H9 (cell line): ENCODE measurements around the gene TRMU. TPM values are rescaled to one million over a fixed set of nuclear protein-coding genes. Genes with fewer than 3 reads are reported as not detected.

Experiments
- DNase-seq: peaks from one replicate; pipeline ENCODE4 v3.0.0-alpha.2; 2017
- H2AFZ ChIP-seq: one replicate; pipeline ENCODE4 v1.6.1; 2013; ENCODE audit warnings: mild to moderate bottlenecking, low read length, control low read depth, moderate library complexity
- H2AK5ac ChIP-seq: 2 replicates; pipeline ENCODE4 v1.6.1; 2013; ENCODE audit warnings: low read length, control low read depth, mixed read lengths; ENCODE audit not compliant: insufficient read length
- H2BK120ac ChIP-seq: one replicate; pipeline ENCODE4 v1.6.1; 2013; ENCODE audit warnings: low read depth, mild to moderate bottlenecking, low read length, control low read depth, inconsistent platforms; ENCODE audit not compliant: poor library complexity, severe bottlenecking
- H2BK12ac ChIP-seq: 2 replicates; pipeline ENCODE4 v1.6.1; 2013; ENCODE audit warnings: low read length, control low read depth, mixed read lengths, low read depth; ENCODE audit not compliant: insufficient read length
- H2BK15ac ChIP-seq: 2 replicates; pipeline ENCODE4 v1.6.1; 2013; ENCODE audit warnings: low read depth, low read length, control low read depth
- H2BK20ac ChIP-seq: one replicate; pipeline ENCODE4 v1.6.1; 2013; ENCODE audit warnings: low read depth, mild to moderate bottlenecking, low read length, control low read depth, inconsistent platforms; ENCODE audit not compliant: poor library complexity, severe bottlenecking
- H2BK5ac ChIP-seq: 2 replicates; pipeline ENCODE4 v1.6.1; 2013; ENCODE audit warnings: low read length, control low read depth, mixed read lengths; ENCODE audit not compliant: insufficient read length
- H3K14ac ChIP-seq: 2 replicates; pipeline ENCODE4 v1.6.1; 2013; ENCODE audit warnings: low read length, control low read depth; ENCODE audit not compliant: insufficient read depth
- H3K18ac ChIP-seq: 2 replicates; pipeline ENCODE4 v1.6.1; 2013; ENCODE audit warnings: low read depth, mild to moderate bottlenecking, mixed read lengths, low read length, control low read depth; ENCODE audit not compliant: insufficient read length
- H3K23ac ChIP-seq: 2 replicates; pipeline ENCODE4 v1.6.1; 2013; ENCODE audit warnings: low read length, control low read depth, mixed read lengths, low read depth; ENCODE audit not compliant: insufficient read length
- H3K23me2 ChIP-seq: 2 replicates; pipeline ENCODE4 v1.6.1; 2013; ENCODE audit warnings: low read depth, mild to moderate bottlenecking, mixed read lengths, low read length, control low read depth; ENCODE audit not compliant: insufficient read length, poor library complexity, severe bottlenecking
- H3K27ac ChIP-seq: 2 replicates; pipeline ENCODE4 v1.5.1; 2013; ENCODE audit warnings: low read length, control low read depth, mixed read lengths, low read depth; ENCODE audit not compliant: insufficient read length
- H3K27me3 ChIP-seq: 2 replicates; pipeline ENCODE4 v1.6.1; 2013; ENCODE audit warnings: low read length, control low read depth, inconsistent platforms; ENCODE audit not compliant: insufficient read depth
- H3K4ac ChIP-seq: 2 replicates; pipeline ENCODE4 v1.6.1; 2013; ENCODE audit warnings: low read depth, mild to moderate bottlenecking, control low read depth, inconsistent platforms, low read length, moderate library complexity
- H3K4me1 ChIP-seq: 2 replicates; pipeline ENCODE4 v1.6.1; 2013; ENCODE audit warnings: low read length, control low read depth, inconsistent platforms; ENCODE audit not compliant: insufficient read depth
- H3K4me2 ChIP-seq: 2 replicates; pipeline ENCODE4 v1.6.1; 2013; ENCODE audit warnings: low read length, control low read depth, mixed read lengths; ENCODE audit not compliant: insufficient read length, insufficient read depth
- H3K56ac ChIP-seq: 2 replicates; pipeline ENCODE4 v1.6.1; 2013; ENCODE audit warnings: low read depth, mild to moderate bottlenecking, mixed read lengths, low read length, control low read depth; ENCODE audit not compliant: insufficient read length
- H3K79me1 ChIP-seq: 2 replicates; pipeline ENCODE4 v1.6.1; 2013; ENCODE audit warnings: low read depth, mild to moderate bottlenecking, moderate library complexity, low read length, control low read depth, inconsistent platforms; ENCODE audit not compliant: insufficient read depth, poor library complexity, severe bottlenecking
- H3K79me2 ChIP-seq: 2 replicates; pipeline ENCODE4 v1.6.1; 2013; ENCODE audit warnings: low read length, control low read depth, inconsistent platforms; ENCODE audit not compliant: insufficient read depth
- H3K9ac ChIP-seq: 2 replicates; pipeline ENCODE4 v1.6.1; 2013; ENCODE audit warnings: low read length, control low read depth, mixed read lengths; ENCODE audit not compliant: insufficient read length; ENCODE audit errors: extremely low read depth
- H3K9me3 ChIP-seq: one replicate; pipeline ENCODE4 v1.6.1; 2013; ENCODE audit warnings: low read depth, low read length, inconsistent platforms; ENCODE audit not compliant: control insufficient read depth
- H3T11ph ChIP-seq: one replicate; pipeline ENCODE4 v1.6.1; 2013; ENCODE audit warnings: mild to moderate bottlenecking, low read length, control low read depth, inconsistent platforms
- H4K20me1 ChIP-seq: one replicate; pipeline ENCODE4 v1.6.1; 2013; ENCODE audit not compliant: control insufficient read depth, insufficient read length, insufficient read depth
- H4K5ac ChIP-seq: 2 replicates; pipeline ENCODE4 v1.6.1; 2013; ENCODE audit warnings: low read depth, mild to moderate bottlenecking, mixed read lengths, low read length, control low read depth; ENCODE audit not compliant: insufficient read length
- H4K8ac ChIP-seq: replicated peaks from 2 replicates; pipeline ENCODE4 v1.6.1; 2013; ENCODE audit warnings: low read length, control low read depth, mixed read lengths, low read depth; ENCODE audit not compliant: insufficient read length
- H4K91ac ChIP-seq: 2 replicates; pipeline ENCODE4 v1.6.1; 2013; ENCODE audit warnings: low read depth, mild to moderate bottlenecking, moderate library complexity, mixed read lengths, low read length, control low read depth; ENCODE audit not compliant: insufficient read length
- H3K27ac Mint-ChIP-seq, 3 experiments: 2 replicates in 2 of 3; 3 replicates in 1 of 3; pipeline ENCODE4 v1.8.0; 2020 to 2021; ENCODE audit warnings: mixed read lengths in 3 of 3, mild to moderate bottlenecking in 1 of 3, moderate library complexity in 1 of 3
- H3K27me3 Mint-ChIP-seq: 2 replicates; pipeline ENCODE4 v1.8.0; 2021; ENCODE audit warnings: low read depth, mild to moderate bottlenecking, moderate library complexity, mixed read lengths
- H3K36me3 Mint-ChIP-seq, 3 experiments: 2 replicates in 2 of 3; 3 replicates in 1 of 3; pipeline ENCODE4 v1.8.0; 2020 to 2021; ENCODE audit warnings: low read depth in 3 of 3, mixed read lengths in 3 of 3; ENCODE audit not compliant: insufficient read depth in 1 of 3
- H3K4me1 Mint-ChIP-seq, 2 experiments: 2 replicates each; pipeline ENCODE4 v1.8.0; 2020; ENCODE audit warnings: mixed read lengths in 2 of 2
- H3K4me3 Mint-ChIP-seq, 2 experiments: 2 replicates in 1 of 2; 3 replicates in 1 of 2; pipeline ENCODE4 v1.8.0; 2020 to 2021; ENCODE audit warnings: mild to moderate bottlenecking in 2 of 2, mixed read lengths in 2 of 2, moderate library complexity in 1 of 2
- H3K9me3 Mint-ChIP-seq, 2 experiments: 2 replicates in 1 of 2; 3 replicates in 1 of 2; pipeline ENCODE4 v1.8.0; 2020; ENCODE audit warnings: mild to moderate bottlenecking in 2 of 2, mixed read lengths in 2 of 2, moderate library complexity in 1 of 2
- WGBS: extraction: QIAGEN DNeasy Blood & Tissue Kit; methylation state at CpG from one replicate; pipeline ENCODE4 v1.1.7; 2013; ENCODE audit warnings: missing lambda C conversion rate, low lambda C conversion rate, mixed read lengths; ENCODE audit not compliant: insufficient read length; ENCODE audit errors: extremely low coverage; 5-methylcytosine and 5-hydroxymethylcytosine counted together
- total RNA-seq: library from RNA; stranded (reverse); gene quantifications from 2 replicates; pipeline ENCODE4 v1.2.1, GENCODE V29; 2021
- TF ChIP-seq, protein P1 (sequence below): fragments of 200-600 bp; sonication (generic); conservative IDR thresholded peaks from 3 replicates; pipeline ENCODE4 v1.8.0; 2021; ENCODE audit warnings: antibody characterized with exemption, mild to moderate bottlenecking

The TRMU gene
- total RNA-seq, 1 experiment from 2014 or later: 86.3 TPM

DNA sequence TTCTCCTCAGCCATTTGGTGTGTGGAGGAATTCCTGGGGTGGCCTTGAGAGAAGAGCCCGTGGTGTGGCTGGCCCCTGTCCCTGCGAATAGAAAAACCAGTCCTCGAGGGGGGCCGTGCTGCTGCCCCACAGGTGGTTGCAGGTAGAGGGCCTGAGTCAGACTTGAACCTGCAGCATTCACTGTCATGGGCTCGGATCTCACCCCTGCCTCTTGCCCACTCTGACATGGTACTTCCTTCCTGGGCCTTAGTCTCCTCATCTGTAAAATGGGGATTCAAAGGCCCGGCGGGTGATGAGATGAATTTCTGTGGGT, 19.4 kb downstream of the TRMU start:
- no CpG with 5 or more reads among the region's 7 CpGs for WGBS
- no peak overlapping the region for H3T11ph ChIP-seq
- no peak overlapping the region for H3K56ac ChIP-seq
- no peak overlapping the region for H3K23ac ChIP-seq
- no peak overlapping the region for H2AFZ ChIP-seq
- H4K91ac ChIP-seq: no peak overlapping the region
- Mint-ChIP-seq H3K27me3 (no peaks in the 10 kb centered on the region), H3K4me3 (no peak overlapping the region), H3K36me3 (peaks cover 29 to 76% (median 61%) of the 10 kb centered on the region in 3 experiments; a peak in 6 of 7 replicates), H3K27ac (no peak overlapping the region), H3K4me1 (no peaks in the 10 kb centered on the region), H3K9me3 (peaks cover 0 to 2% of the 10 kb centered on the region in 2 experiments; a peak in 1 of 5 replicates)
- no peak overlapping the region for H2BK120ac ChIP-seq
- H3K27me3 ChIP-seq: no peaks in the 10 kb centered on the region
- no peak overlapping the region for H3K14ac ChIP-seq
- H4K5ac ChIP-seq: no peak overlapping the region
- H2BK20ac ChIP-seq: no peak overlapping the region
- H3K9me3 ChIP-seq: no peaks in the 10 kb centered on the region
- H3K4ac ChIP-seq: no peak overlapping the region
- H2BK5ac ChIP-seq: no peak overlapping the region
- H4K8ac ChIP-seq: no peak overlapping the region
- H3K18ac ChIP-seq: no peak overlapping the region
- no peaks in the 10 kb centered on the region for H3K79me2 ChIP-seq
- H3K79me1 ChIP-seq: no peaks in the 10 kb centered on the region
- no peak overlapping the region for H3K9ac ChIP-seq
- H3K27ac ChIP-seq: no peak overlapping the region
- TF ChIP-seq, protein P1, sequence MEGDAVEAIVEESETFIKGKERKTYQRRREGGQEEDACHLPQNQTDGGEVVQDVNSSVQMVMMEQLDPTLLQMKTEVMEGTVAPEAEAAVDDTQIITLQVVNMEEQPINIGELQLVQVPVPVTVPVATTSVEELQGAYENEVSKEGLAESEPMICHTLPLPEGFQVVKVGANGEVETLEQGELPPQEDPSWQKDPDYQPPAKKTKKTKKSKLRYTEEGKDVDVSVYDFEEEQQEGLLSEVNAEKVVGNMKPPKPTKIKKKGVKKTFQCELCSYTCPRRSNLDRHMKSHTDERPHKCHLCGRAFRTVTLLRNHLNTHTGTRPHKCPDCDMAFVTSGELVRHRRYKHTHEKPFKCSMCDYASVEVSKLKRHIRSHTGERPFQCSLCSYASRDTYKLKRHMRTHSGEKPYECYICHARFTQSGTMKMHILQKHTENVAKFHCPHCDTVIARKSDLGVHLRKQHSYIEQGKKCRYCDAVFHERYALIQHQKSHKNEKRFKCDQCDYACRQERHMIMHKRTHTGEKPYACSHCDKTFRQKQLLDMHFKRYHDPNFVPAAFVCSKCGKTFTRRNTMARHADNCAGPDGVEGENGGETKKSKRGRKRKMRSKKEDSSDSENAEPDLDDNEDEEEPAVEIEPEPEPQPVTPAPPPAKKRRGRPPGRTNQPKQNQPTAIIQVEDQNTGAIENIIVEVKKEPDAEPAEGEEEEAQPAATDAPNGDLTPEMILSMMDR: no peak
- no peak overlapping the region for H2AK5ac ChIP-seq
- no peaks in the 10 kb centered on the region for H3K23me2 ChIP-seq
- H3K4me2 ChIP-seq: no peak overlapping the region
- H3K4me1 ChIP-seq: no peaks in the 10 kb centered on the region
- no peak overlapping the region for H2BK15ac ChIP-seq
- H2BK12ac ChIP-seq: no peak overlapping the region
- no peak for DNase-seq
- no peaks in the 10 kb centered on the region for H4K20me1 ChIP-seq
